UCSD-AML1 (cell line): Measurements from ENCODE around the gene NTF4.
"Not testable (repeated sequence)": the region's sequence is repeated elsewhere in the genome, so short reads cannot be mapped to it uniquely, and the experiment has no call there.

ENCODE experiments used
- DNase-seq: peaks from one replicate; lab custom pipeline; 2025; ENCODE audit not compliant: unreplicated experiment; lab: John Stamatoyannopoulos, UW

NTF4 gene

DNA sequence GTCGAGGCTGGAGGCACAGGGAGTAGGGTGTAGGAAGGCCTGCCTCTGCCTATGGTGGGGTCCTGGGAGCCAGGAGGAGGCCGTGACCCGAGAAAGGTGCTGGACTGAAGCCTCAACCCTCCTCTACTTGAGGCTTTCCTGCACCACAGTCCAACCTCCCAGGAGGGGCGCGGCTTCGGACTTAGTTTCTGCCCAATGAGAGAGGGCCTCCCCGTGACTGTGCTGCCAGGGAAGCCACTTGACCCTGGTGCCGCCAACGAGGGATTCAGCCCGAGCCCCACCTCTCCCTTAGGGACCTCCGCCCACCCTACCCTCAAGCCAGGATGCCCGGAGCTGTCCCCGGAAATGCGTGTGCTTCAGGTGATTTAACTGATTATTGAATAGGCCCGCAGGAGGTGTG lies 40.4 kb downstream of the NTF4 start, which contains the start of gene CGB3:
CGB3 (minus strand) TSS at position 101 of the 400 bp plus-strand sequence. CDS start 362 bp downstream, outside the sequence.
- not testable (repeated sequence) for DNase-seq

DNA sequence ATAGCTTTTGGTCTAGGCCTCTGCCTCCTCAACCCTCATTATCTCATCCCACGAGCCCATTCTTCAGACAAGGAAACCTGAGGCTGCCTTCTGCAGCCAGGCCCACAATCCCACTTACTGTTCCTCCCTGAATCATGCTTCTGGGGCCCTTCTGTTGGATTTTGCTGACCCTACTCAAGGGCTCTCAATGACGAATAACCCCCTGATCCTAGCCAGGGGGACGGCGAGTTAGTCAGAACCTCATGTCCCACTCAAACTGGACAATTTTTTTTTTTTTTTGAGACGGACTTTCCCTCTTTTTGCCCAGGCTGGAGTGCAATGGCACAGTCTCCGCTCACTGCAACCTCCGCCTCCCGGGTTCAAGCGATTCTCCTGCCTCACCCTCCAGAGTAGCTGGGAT lies 42.5 kb downstream of the NTF4 start:
- no peak for DNase-seq

DNA sequence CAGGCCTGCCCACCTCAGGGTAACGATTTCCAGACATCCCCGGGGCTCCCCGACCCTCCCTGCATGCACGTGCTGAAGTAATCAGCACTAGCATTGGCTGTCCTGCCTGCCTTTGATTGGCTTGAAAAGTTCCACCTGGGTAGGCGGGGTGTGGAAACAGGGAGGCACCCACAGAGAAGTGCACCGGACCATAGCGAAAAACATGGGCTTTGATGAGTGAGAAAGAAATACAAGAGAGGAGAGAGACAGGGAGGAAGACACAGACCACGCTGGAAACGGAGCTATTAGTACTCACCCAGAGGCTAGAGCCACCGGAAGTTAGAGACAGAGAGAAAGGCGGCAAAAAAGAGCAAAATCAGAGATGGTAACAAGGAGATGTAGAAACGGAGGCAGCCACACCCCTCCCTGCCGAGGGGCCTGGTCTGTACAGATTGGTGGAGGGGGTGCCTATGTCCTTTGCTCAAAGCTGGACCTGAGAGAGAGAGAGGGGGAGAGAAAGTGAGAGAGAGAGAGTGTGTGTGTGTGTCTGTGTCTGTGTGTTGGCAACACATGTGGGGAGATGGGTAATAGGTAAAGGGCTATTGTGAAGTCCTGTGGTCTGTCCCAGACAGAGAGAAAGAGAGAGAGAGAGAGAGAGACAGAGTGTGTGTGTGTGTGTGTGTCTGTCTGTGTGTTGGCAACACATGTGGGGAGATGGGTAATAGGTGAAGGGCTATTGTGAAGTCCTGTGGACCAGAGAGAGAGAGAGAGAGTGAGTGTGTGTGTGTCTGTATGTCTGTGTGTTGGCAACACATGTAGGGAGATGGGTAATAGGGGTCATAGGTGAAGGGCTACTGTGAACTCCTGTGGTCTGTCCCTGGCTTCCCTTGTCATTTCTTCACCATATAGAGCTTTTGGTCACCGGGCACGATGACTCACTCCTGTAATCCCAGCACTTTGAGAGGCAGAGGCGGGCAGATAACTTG lies 43.4 kb downstream of the NTF4 start:
- DNase-seq = no peak

DNA sequence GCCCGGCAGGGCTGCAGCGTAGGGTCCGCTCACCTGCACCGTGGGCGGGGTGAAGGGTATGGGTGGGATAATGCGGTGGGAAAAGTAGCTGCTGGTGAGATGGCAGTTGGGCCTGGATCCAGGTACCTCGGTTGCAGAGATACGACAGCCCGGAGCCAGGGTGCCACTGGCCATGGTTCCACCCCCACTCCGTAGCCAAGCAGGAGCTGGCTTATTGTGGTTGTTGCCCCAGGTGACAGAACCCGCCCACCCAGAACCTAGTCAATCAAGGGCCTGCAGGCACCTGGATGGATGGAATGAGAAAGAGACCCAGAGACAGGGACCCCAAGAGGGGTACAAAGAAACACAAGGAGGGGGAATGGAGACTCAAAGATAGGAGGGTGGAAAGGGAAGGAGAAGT lies 44.3 kb downstream of the NTF4 start:
- no peak for DNase-seq

DNA sequence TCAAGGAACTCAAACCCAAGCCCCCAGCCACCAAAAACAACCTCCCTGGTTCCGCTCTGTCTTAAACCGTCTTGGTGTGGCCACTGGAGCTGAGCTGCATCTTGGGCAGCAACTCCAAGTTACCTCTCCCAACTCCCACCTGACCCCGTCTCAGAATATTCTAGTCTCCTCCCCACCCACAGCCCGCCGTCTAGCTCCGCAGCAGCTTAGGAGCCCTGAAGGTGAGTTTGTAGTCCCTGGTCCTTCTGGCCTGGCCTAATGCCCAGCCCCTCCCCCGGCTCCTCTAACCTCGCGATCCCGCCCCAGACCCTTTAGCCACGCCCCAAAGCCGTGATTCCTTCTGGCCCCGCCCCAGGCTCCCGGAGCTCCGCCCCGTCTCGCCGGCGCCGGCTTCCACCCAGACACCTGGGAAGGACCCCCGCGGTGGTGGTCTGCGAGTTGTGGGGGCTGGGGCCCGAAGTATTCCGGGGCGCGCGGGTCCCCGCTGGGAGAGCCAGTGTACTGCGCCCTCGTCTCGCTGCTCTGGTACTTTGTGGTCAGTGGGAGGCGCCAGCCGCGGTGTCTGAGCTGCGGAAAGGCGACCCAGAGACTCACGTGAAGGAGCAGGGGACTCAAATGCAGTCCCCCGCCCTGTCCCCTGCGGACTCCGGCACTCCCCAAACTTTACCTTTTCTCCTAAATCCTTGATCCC lies 45.2 kb downstream of the NTF4 start:
- peak; percentile 39 for DNase-seq

DNA sequence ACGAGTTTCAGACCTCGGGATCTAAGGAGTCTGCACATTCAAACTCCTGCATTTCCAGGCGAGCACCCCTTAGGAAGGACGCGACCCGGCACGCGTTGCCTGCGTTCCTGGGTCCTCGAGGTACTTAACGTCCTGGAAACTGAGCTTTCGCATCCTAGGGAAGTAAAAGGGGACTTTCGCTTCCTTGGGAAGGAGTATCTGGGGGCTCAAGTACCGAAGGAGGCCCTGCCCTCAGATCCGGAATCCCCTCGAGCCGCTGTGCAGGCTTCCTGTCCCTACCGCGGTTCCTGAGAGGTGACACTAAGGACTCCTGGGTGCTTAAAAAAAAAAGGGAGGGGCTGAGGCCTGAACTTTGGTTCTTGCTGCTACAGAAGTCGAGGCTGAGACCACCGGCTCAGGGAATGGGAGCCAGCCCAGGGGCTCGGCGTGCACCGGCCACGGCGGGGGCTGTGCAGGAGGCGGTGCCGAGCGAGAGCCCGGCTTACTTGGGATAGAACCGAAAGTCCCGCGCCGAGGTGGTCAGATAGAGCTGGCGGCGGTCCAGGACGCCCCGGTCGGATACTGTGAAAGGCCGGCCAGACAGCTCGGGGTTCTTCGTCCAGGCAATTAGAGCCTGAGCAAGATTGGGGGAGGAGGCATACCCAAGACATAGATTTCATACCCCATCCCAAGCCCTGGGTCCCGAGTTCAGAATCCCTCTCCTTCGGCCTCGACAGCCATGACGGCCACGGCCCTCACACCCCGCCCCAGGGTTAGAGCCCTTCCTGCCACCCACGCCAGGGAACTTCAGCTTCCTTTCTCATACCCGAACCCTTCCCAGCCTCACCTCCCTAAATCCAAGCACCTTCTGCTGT lies 46.0 kb downstream of the NTF4 start:
- not testable (repeated sequence) for DNase-seq

DNA sequence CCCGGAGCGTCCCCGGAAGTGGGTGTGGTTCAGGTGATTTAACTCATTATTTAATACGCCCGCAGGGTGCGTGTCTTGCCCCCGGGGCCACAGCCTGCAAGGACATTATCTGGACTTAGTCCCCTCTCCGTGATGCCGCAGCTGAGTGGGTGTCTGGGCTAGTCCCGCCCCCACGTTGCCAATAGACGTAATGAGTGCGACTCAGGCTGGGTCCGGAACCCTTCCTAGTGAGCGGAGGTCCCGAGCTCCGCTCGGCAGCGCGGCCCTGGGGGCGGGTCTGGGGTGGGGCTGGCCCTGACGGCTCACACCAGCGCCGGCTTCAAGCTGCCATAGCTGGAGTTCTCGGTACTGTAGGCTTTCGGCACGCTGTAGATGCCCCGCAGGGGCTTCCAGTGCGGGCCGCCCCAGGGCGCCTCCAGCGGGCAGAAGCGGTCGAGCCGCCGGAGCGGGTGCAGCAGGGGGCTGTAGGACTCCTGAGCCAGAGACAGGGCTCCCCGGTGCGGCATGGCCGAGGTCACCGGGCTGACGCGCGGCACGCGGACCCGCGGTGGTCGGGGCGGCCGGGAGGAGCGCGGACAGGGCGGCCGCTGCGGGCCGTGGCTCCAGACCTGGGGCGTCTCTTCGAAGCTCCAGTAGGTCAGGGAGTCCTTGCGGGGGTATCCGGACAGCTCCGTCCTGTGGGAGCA lies 46.8 kb downstream of the NTF4 start:
- no peak for DNase-seq

DNA sequence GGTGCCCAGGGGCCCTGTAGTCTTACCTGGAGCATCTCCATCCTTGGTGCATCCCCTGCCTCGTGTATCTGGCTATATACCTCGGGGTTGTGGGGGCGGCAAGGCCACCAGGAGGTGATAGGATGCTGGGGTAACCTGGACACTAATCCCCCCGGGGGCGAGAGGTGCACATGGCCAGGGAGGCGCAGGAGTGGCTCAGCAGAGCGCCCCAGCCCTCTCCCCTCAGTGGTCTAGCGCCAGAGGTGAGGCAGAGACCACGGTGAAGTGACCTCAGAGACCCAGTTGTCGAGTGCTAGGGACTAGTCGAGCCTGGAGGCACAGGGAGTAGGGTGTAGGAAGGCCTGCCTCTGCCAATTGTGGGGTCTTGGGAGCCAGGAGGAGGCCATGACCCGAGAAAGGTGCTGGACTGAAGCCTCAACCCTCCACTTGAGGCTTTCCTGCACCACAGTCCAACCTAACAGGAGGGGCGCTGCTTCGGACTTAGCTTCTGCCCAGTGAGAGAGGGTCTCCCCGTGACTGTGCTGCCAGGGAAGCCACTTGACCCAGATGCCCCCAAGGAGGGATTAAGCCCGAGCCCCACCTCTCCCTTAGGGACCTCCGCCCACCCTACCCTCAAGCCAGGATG lies 47.5 kb downstream of the NTF4 start, which contains the start of gene LHB:
LHB (minus strand) TSS at position 51 of the 625 bp plus-strand sequence; CDS start at position 41, 10 bp downstream.
- no peak for DNase-seq

DNA sequence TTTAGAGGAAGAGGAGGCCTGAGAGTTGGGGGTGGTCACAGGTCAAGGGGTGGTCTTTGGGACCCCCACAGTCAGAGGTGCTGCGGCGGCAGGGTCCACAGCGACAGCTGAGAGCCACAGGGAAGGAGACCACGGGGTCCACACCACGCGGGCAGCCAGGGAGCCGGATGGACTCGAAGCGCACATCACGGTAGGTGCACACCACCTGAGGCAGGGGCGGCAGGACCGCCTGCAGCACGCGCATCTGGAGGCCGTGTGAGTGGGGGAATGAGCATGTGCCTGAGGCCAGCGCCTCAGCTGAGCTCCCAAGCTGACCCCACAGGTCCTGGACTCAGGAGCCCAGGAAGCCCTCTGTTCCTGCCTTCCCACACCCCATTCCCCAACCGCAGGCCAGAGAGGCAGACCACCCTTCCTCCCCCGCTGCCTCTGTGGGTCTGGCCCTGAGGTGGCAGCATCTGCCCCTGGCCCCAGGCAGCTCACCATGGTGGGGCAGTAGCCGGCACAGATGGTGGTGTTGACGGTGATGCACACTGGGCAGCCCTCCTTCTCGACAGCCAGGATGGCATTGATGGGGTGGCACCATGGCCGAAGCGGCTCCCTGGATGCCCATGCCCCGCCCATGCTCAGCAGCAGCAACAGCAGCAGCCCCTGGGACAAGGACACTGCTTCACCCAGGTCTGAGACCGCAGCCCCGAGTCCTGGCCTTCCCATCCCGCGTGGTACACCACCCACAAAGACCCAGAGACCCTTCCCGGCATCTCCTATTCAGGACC lies 48.4 kb downstream of the NTF4 start:
- no peak for DNase-seq

DNA sequence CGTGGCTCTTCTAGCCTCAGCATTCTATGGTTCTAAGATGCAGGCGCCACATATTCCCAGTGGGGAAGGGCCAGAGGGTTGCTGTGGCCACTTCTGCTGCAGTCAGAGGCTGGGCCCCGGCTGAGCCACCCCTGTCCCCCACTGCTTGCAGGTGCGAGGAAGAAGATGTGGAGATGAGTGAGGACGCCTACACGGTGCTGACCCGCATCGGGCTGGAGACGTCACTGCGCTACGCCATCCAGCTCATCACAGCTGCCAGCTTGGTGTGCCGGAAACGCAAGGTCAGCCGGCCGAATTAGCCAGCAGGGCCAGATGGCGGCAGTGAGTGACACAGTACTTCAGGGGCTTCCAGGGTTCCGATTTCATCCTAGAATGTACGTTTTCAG lies 49.8 kb downstream of the NTF4 start:
- no peak for DNase-seq

DNA sequence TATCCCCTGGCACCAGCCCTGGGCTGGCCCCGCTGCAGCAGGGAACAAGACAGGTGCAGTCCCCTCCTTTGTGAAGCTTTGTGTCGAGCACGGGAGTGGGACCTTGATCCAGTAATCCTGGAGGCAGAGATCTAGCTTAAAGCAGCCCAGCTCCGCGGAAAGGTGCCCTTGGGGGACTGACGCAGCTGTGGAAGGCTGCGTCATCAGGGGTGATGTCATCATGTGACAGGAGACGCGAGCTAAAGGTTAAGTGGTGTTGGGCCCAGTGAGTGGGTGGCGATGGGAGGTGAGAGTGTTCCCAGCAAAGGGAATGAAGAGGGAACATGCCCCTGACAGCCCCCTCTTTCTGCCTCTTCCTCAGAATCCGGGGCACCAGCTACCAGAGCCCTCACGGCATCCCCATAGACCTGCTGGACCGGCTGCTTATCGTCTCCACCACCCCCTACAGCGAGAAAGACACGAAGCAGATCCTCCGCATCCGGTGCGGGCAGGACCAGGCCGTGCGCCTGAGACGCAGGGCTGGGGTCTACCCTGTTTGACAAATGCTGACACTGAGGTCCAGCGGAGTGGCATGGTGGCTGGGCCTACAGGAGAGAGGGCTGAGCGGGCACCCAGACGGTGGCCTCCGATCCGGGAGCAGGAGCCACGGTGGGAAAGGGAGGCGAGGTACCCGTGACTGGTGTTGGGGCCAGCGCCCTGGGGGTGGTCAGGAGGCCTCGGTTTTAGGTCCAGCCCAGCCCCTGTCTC lies 50.3 kb downstream of the NTF4 start:
- DNase-seq = no peak

DNA sequence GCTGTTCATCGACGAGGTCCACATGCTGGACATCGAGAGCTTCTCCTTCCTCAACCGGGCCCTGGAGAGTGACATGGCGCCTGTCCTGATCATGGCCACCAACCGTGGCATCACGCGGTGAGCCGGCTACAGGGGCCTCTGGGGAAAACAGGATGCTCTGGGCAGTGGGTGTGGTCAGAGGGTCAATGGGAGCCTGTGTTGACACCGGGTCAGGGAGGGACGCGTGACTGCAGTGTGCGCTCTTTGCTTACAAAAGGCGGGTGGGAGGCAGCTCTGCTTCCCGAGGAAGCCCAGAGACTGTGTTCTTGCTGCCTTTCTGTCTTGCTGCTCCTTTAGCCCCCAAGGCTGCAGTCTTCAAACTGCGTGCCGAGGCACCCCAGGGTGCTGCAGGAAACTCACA lies 53.4 kb downstream of the NTF4 start:
- no peak for DNase-seq
